Suprapubic skin (tissue), 4 donors: ENCODE results near the gene OR51B2. TPM values are rescaled to one million over a fixed set of nuclear protein-coding genes. Genes with fewer than 3 reads are reported as not detected.
"Not testable (repeated sequence)": the region's sequence is repeated elsewhere in the genome, so short reads cannot be mapped to it uniquely, and the experiment has no call there.

ENCODE experiments used
- DNase-seq, 2 donors: peaks; one replicate each; pipeline ENCODE4 v3.0.0-alpha.2; 2019; ENCODE audit warnings: low spot score in 2 of 2
- H3K27ac ChIP-seq: fragments of 200-600 bp; sonication (generic); one replicate; pipeline ENCODE4 v1.5.1; 2019
- H3K27me3 ChIP-seq: fragments of 200-600 bp; sonication (generic); one replicate; pipeline ENCODE4 v1.5.1; 2019
- H3K36me3 ChIP-seq: fragments of 200-600 bp; sonication (generic); one replicate; pipeline ENCODE4 v1.5.1; 2019
- H3K4me1 ChIP-seq: fragments of 200-600 bp; sonication (generic); one replicate; pipeline ENCODE4 v1.5.1; 2019
- H3K4me3 ChIP-seq: fragments of 200-600 bp; sonication (generic); one replicate; pipeline ENCODE4 v1.5.1; 2019; ENCODE audit warnings: mild to moderate bottlenecking
- H3K9me3 ChIP-seq: fragments of 200-600 bp; sonication (generic); one replicate; pipeline ENCODE4 v1.5.1; 2019
- EP300 ChIP-seq: sonication (generic); formaldehyde crosslinking; IDR thresholded peaks from one replicate; pipeline ENCODE4 v1.6.1; 2017; ENCODE audit warnings: antibody characterized with exemption
- POLR2A ChIP-seq, 2 donors: fragments of 450-650 bp; IDR thresholded peaks; one replicate each; pipeline ENCODE4 v1.6.1; 2017; ENCODE audit warnings: antibody characterized with exemption in 2 of 2, mild to moderate bottlenecking in 2 of 2, moderate library complexity in 2 of 2
- POLR2AphosphoS5 ChIP-seq, 3 donors: sonication (generic); formaldehyde crosslinking; IDR thresholded peaks; one replicate each; pipeline ENCODE4 v1.6.1; 2017; ENCODE audit warnings: antibody characterized with exemption in 3 of 3
- WGBS: methylation state at CpG from one replicate; pipeline ENCODE4 v1.1.5; 2018; 5-methylcytosine and 5-hydroxymethylcytosine counted together
- total RNA-seq, 4 donors: library from RNA; depleted of rRNA; stranded (reverse); fragments of >200 nt; gene quantifications; one replicate each; pipeline ENCODE4 v1.1.0, GENCODE V29; 2016
- TF ChIP-seq, protein P1 (sequence below), 2 donors: fragments of 200-600 bp in 1 of 2; fragments of 450-650 bp in 1 of 2; sonication (generic) in 1 of 2; IDR thresholded peaks; one replicate each; pipeline ENCODE4 v1.5.1; 2016 to 2019; ENCODE audit warnings: antibody characterized with exemption in 2 of 2, mild to moderate bottlenecking in 1 of 2, moderate library complexity in 1 of 2

Gene OR51B2
- total RNA-seq, 4 donors from 2014 or later, result not detected

DNA sequence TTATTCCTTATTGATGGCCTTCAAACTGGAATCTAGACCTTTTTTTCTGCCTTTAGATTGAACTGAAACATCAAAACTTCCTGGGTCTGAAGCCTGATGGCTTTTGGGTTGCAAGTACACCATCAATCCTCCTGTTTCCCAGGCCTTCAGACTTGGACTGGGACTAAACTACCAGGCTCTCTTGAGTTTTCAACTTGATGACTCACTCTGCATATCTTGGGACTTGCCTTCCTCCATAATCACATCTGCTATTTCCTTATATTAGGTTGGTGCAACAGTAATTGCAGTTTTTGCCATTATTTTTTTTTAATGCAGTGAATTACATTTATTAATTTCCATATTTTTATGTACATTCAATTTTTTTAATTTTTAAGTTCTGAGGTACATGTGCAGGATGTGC lies 12.2 kb upstream of the OR51B2 start:
- Histone ChIP-seq H3K4me1 (no peaks in the 10 kb centered on the region), H3K27ac (no peak overlapping the region), H3K27me3 (no peaks in the 10 kb centered on the region), H3K9me3 (no peaks in the 10 kb centered on the region), H3K4me3 (no peak overlapping the region), H3K36me3 (no peaks in the 10 kb centered on the region)
- TF ChIP-seq, protein P1, sequence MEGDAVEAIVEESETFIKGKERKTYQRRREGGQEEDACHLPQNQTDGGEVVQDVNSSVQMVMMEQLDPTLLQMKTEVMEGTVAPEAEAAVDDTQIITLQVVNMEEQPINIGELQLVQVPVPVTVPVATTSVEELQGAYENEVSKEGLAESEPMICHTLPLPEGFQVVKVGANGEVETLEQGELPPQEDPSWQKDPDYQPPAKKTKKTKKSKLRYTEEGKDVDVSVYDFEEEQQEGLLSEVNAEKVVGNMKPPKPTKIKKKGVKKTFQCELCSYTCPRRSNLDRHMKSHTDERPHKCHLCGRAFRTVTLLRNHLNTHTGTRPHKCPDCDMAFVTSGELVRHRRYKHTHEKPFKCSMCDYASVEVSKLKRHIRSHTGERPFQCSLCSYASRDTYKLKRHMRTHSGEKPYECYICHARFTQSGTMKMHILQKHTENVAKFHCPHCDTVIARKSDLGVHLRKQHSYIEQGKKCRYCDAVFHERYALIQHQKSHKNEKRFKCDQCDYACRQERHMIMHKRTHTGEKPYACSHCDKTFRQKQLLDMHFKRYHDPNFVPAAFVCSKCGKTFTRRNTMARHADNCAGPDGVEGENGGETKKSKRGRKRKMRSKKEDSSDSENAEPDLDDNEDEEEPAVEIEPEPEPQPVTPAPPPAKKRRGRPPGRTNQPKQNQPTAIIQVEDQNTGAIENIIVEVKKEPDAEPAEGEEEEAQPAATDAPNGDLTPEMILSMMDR (IDR thresholded peaks at IDR 0.05), result no peak
- TF ChIP-seq EP300 (no peak), POLR2A (IDR thresholded peaks at IDR 0.05) (no peak), POLR2AphosphoS5 (IDR thresholded peaks at IDR 0.05) (no peak)
- no peak for DNase-seq

DNA sequence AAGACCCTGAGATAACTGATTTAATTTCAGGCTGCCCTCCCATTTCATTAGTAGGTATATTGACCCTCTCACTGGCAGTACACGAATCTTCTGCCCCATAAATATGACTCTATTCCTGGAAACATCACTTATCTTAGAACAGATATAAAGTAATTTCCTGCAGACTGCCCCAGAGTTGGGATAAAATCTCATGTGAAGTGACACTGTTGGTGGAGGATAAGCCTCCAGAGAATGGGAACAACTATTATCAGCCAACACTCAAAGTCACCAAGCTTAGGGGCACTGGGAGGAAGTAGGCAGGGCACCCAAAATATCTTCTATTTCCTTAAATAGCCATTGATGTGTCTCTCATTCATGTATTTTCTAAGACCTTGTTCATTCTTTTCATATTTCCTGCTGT lies 11.1 kb upstream of the OR51B2 start:
- 30% methylated on average over 1 of the region's 1 CpG for WGBS
- Histone ChIP-seq H3K9me3 (no peaks in the 10 kb centered on the region), H3K27me3 (no peaks in the 10 kb centered on the region), H3K4me1 (no peaks in the 10 kb centered on the region), H3K36me3 (no peaks in the 10 kb centered on the region), H3K4me3 (no peak overlapping the region), H3K27ac (no peak overlapping the region)
- TF ChIP-seq EP300, result no peak
- TF ChIP-seq POLR2AphosphoS5 (IDR thresholded peaks at IDR 0.05), result no peak
- TF ChIP-seq, protein P1 (IDR thresholded peaks at IDR 0.05), result no peak
- TF ChIP-seq POLR2A (IDR thresholded peaks at IDR 0.05), result no peak
- no peak for DNase-seq

DNA sequence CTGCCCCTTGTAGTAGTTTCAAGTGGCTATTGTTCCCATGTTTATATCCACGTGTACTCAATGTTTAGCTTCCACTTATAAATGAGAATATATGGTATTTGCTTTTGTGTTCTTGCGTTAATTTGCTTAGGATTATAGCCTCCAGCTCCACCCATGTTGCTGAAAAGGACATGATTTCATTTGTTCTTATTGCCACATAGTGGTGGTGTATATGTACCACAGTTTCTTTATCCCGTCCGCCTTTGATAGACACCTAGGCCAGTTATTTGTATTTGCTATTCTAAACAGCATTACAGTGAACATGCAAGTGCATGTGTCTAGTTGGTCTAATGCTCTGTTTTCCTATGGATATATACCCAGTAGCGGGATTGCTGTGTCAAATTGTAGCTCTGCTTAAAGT lies 6.8 kb downstream of the OR51B2 start:
- Histone ChIP-seq H3K4me1 (no peaks in the 10 kb centered on the region), H3K27me3 (no peaks in the 10 kb centered on the region), H3K27ac (no peak overlapping the region), H3K9me3 (no peaks in the 10 kb centered on the region), H3K36me3 (no peaks in the 10 kb centered on the region), H3K4me3 (no peak overlapping the region)
- WGBS, result 81% methylated on average over 5 of the region's 5 CpGs
- DNase-seq, result no peak
- TF ChIP-seq POLR2A (IDR thresholded peaks at IDR 0.05), result no peak
- no peak for TF ChIP-seq POLR2AphosphoS5 (IDR thresholded peaks at IDR 0.05)
- TF ChIP-seq EP300, result no peak
- TF ChIP-seq, protein P1 (IDR thresholded peaks at IDR 0.05), result no peak

DNA sequence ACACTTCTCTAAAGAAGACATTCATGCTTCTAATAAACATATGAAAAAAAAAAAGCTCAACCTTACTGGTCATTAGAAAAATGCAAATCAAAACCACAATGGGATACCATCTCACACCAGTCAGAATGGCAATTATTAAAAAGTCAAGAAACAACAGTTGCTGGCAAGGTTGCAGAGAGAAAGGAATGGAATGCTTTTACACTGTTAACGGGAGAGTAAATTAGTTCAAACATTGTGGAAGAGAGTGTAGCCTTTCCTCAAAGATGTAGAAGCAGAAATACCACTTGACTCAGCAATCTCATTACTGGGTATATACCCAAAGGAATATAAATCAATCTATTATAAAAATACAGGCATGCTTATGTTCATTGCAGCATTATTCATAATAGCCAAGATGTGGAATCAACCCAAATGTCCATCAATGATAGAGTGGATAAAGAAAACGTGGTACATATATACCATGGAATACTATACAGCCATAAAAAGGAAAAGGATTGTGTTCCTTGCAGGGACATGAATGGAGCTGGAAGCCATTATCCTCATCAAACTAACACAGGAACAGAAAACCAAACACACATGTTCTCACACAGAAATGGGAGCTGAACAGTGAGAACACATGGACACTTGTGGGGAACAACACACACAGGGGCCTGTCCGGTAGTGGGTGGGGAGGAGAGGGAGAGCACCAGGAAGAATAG lies 10.6 kb downstream of the OR51B2 start:
- DNase-seq, H3K27me3 ChIP-seq, H3K4me1 ChIP-seq, H3K36me3 ChIP-seq, H3K27ac ChIP-seq, H3K9me3 ChIP-seq, H3K4me3 ChIP-seq: not testable (repeated sequence)
- 83% methylated on average over 3 of the region's 3 CpGs for WGBS

DNA sequence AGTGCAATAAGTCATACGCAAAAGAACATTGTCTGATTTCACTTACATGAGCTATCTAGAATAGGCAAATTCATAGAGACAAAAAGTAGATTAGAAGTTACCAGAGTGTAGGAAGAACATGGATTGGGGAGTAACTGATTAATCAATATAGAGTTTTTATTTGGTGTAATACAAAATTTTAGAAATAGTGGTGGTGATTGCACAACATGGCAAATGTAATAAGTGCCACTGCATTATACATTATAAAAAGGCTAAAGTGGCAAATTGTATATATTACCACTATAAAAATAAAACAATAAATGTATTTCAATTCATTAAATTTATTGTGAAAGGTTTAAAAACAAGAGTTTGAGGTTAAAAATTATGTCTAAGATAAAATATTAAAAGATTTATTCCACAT lies 13.7 kb downstream of the OR51B2 start:
- H3K4me1 ChIP-seq, result no peaks in the 10 kb centered on the region
- WGBS, result 97% methylated on average over 1 of the region's 1 CpG
- no peak overlapping the region for H3K4me3 ChIP-seq
- no peak for DNase-seq
- H3K27ac ChIP-seq, result no peak overlapping the region
- no peaks in the 10 kb centered on the region for H3K36me3 ChIP-seq
- TF ChIP-seq POLR2A (IDR thresholded peaks at IDR 0.05) (no peak), EP300 (no peak), POLR2AphosphoS5 (IDR thresholded peaks at IDR 0.05) (no peak)
- TF ChIP-seq, protein P1 (IDR thresholded peaks at IDR 0.05), result no peak
- H3K9me3 ChIP-seq, result no peaks in the 10 kb centered on the region
- H3K27me3 ChIP-seq, result no peaks in the 10 kb centered on the region
